ENCODE measurements around the gene RTL1.

DNA sequence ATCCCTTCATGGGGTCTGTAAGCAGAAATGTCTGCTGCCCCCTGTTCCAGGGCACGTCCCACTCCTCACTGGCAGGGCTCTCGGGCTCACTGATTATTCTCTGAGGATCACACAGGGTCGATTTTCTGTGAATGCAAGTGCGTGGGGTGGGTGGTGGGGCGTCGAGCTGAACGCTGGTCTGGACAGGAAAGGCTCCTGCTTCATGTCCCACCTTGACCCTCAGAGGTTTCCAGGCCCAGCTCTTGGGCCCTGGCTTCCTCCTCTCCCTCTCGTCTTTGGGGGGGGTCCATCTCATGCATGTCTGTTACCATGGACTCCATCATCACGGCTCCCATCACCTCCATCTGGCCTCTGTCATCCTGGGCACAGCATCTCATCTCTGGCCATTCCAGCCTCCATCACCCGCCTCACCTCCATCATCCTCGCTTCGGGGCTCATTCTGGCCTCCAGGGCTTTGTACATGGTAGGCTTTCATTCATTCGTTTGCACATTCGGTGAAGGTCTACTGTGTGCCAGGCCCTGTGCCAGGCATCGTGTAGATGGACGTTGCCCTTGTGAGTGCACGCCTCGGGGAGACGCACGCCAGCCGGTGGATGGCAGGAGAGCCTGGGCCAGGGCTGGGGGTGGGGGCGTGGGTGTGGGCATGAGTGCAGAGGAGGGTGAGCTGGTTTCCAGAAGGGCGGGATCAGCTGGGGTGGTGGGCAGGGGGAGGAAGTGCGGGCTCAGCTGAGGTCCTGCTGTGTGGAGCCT, 34.7 kb downstream of the RTL1 start:
- TF ChIP-seq SIN3A (IDR thresholded peaks at IDR 0.05; ENCODE audit: low read depth, low read length) (no peak), POLR2A (IDR thresholded peaks at IDR 0.05; ENCODE audit: low read depth, low read length) (no peak)
- TF ChIP-seq, protein P1, sequence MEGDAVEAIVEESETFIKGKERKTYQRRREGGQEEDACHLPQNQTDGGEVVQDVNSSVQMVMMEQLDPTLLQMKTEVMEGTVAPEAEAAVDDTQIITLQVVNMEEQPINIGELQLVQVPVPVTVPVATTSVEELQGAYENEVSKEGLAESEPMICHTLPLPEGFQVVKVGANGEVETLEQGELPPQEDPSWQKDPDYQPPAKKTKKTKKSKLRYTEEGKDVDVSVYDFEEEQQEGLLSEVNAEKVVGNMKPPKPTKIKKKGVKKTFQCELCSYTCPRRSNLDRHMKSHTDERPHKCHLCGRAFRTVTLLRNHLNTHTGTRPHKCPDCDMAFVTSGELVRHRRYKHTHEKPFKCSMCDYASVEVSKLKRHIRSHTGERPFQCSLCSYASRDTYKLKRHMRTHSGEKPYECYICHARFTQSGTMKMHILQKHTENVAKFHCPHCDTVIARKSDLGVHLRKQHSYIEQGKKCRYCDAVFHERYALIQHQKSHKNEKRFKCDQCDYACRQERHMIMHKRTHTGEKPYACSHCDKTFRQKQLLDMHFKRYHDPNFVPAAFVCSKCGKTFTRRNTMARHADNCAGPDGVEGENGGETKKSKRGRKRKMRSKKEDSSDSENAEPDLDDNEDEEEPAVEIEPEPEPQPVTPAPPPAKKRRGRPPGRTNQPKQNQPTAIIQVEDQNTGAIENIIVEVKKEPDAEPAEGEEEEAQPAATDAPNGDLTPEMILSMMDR (IDR thresholded peaks at IDR 0.05 in 2 of 3, conservative IDR thresholded peaks at IDR 0.05 in 1 of 3; ENCODE audit: control insufficient read depth in 2 of 3, extremely low read depth in 1 of 3, insufficient read depth in 1 of 3, low read depth in 3 of 3, low read length in 3 of 3): no peak

Measured in GM12878 (cell line).